ENCODE measurements around the gene TSPAN12.

DNA sequence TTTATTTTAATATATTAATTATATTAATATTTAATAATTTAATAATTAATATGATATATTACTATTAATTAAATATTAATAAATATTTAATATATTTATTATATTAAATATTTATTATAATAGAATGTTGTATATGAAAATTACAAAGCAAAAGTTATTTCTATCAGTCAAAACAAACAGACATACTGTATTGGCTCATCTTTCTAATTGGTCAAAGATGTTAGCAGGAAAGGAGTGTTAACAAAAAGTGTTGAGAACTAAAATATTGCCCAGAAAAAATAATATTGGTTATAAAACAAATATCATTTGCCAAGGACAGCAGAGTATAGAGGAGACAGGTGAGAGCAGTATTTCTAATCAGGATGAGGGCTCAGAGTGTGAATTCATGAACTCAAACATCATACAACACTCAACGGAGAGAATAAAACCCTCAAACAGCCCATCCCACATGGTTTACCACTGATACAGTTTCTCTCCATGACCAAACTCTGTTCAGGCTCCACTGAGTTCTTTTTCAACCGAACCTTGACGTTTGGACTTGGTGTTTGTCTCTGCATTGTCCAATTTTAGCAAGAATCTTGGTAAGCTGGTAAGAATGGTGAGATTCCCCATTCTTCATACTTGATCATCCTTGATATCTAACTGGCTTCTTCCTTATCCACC, 58.0 kb downstream of the TSPAN12 start:
- TF ChIP-seq, protein P1, sequence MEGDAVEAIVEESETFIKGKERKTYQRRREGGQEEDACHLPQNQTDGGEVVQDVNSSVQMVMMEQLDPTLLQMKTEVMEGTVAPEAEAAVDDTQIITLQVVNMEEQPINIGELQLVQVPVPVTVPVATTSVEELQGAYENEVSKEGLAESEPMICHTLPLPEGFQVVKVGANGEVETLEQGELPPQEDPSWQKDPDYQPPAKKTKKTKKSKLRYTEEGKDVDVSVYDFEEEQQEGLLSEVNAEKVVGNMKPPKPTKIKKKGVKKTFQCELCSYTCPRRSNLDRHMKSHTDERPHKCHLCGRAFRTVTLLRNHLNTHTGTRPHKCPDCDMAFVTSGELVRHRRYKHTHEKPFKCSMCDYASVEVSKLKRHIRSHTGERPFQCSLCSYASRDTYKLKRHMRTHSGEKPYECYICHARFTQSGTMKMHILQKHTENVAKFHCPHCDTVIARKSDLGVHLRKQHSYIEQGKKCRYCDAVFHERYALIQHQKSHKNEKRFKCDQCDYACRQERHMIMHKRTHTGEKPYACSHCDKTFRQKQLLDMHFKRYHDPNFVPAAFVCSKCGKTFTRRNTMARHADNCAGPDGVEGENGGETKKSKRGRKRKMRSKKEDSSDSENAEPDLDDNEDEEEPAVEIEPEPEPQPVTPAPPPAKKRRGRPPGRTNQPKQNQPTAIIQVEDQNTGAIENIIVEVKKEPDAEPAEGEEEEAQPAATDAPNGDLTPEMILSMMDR (IDR thresholded peaks at IDR 0.05 in 2 of 3, conservative IDR thresholded peaks at IDR 0.05 in 1 of 3; ENCODE audit: borderline replicate concordance in 1 of 3, insufficient read depth in 1 of 3, low read depth in 2 of 3, low read length in 2 of 3) = no peak
- no peak for TF ChIP-seq POLR2A (IDR thresholded peaks at IDR 0.05; ENCODE audit: borderline replicate concordance, extremely low read depth, insufficient read depth, insufficient read length)
- TF ChIP-seq EGR1 (IDR thresholded peaks at IDR 0.05; ENCODE audit: low read depth) = no peak
- no peak for TF ChIP-seq EZH2phosphoT487 (IDR thresholded peaks at IDR 0.05; ENCODE audit: borderline replicate concordance)
- no peak for TF ChIP-seq POLR2AphosphoS5 (IDR thresholded peaks at IDR 0.05; ENCODE audit: low read depth, low read length)
- no peak for TF ChIP-seq EZH2 (IDR thresholded peaks at IDR 0.05)
- no peak for TF ChIP-seq CEBPB (IDR thresholded peaks at IDR 0.05; ENCODE audit: low read depth)
- no peak for TF ChIP-seq FOSL1 (IDR thresholded peaks at IDR 0.05; ENCODE audit: low read depth)
- TF ChIP-seq ZNF274 (IDR thresholded peaks at IDR 0.05; ENCODE audit: low read depth, low read length) = no peak
- no peak for TF ChIP-seq YY1 (IDR thresholded peaks at IDR 0.05; ENCODE audit: extremely low read depth, insufficient replicate concordance, low read depth, low read length)
- TF ChIP-seq SRF (IDR thresholded peaks at IDR 0.05; ENCODE audit: low read depth) = no peak
- TF ChIP-seq, protein P2, sequence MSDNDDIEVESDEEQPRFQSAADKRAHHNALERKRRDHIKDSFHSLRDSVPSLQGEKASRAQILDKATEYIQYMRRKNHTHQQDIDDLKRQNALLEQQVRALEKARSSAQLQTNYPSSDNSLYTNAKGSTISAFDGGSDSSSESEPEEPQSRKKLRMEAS (IDR thresholded peaks at IDR 0.05) = no peak
